ENCODE results near the gene LRRC59. TPM values are rescaled to one million over a fixed set of nuclear protein-coding genes. Genes with fewer than 3 reads are reported as not detected.

LRRC59 gene
- total and polyA plus RNA-seq, 3 donors from 2014 or later: 56.0 to 74.4 (median 62.2) TPM

DNA sequence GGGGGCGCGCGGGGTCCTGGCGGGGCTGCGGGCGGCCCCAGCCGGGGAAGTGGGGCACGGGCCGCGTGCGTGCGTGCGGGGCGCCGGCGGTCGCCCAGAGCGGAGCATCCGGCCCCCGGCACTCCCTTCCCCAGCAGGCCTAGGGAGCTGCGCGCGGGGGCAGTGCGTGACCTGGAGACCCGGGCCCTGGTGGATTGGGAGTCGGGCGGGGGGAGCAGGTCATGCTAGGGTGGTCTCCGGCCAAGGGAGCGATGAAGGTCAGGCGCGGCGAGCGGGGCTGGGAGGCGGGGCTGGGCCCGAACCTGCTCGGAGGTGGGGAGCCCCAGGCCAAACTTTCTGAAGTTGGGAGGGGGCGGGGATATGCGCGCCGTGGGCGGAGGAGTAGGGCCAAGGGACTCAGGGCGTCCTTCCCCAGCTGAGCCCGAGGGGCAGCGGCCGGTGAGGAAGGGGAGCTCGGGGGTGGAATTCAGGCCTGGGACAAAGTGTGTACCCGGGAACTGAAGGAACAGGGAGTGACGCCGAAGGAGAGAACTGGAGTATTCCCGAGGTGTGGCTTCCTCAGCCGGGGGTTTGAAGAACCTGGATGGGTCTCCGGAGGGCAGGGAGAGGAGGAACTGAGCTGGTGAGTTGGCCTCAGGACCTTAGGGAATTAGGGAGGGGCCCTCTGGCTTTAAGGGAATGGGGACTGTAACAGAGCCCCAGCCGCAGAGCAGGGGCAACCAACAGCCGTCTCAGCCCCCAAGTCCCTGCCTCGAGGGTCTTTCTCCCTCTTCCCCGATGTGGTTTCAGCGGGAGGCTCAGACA lies 50.8 kb downstream of the LRRC59 start:
- WGBS, 2 donors: 0% methylated on average over 19 to 57 of the region's 57 CpGs
- H3K4me1 ChIP-seq: peaks cover 17% of the 10 kb centered on the region
- peak overlapping the region in 1 of 2 donors; percentile 56 for H3K27ac ChIP-seq
- intact Hi-C loops (cut with DNase I; ENCODE audit: low total_unique reads): no loop called here
- no peaks in the 10 kb centered on the region for H3K27me3 ChIP-seq
- no peaks in the 10 kb centered on the region for H3K36me3 ChIP-seq (ENCODE audit: low read depth, missing control alignments)
- H3K9me3 ChIP-seq: no peaks in the 10 kb centered on the region
- TF ChIP-seq, protein P1, sequence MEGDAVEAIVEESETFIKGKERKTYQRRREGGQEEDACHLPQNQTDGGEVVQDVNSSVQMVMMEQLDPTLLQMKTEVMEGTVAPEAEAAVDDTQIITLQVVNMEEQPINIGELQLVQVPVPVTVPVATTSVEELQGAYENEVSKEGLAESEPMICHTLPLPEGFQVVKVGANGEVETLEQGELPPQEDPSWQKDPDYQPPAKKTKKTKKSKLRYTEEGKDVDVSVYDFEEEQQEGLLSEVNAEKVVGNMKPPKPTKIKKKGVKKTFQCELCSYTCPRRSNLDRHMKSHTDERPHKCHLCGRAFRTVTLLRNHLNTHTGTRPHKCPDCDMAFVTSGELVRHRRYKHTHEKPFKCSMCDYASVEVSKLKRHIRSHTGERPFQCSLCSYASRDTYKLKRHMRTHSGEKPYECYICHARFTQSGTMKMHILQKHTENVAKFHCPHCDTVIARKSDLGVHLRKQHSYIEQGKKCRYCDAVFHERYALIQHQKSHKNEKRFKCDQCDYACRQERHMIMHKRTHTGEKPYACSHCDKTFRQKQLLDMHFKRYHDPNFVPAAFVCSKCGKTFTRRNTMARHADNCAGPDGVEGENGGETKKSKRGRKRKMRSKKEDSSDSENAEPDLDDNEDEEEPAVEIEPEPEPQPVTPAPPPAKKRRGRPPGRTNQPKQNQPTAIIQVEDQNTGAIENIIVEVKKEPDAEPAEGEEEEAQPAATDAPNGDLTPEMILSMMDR (IDR thresholded peaks at IDR 0.05): peak in 1 of 3 experiments; percentile 6
- TF ChIP-seq POLR2A (IDR thresholded peaks at IDR 0.05): no peak
- peak; percentile 47 for DNase-seq
- peak overlapping the region; percentile 68 to 69 for H3K4me3 ChIP-seq

DNA sequence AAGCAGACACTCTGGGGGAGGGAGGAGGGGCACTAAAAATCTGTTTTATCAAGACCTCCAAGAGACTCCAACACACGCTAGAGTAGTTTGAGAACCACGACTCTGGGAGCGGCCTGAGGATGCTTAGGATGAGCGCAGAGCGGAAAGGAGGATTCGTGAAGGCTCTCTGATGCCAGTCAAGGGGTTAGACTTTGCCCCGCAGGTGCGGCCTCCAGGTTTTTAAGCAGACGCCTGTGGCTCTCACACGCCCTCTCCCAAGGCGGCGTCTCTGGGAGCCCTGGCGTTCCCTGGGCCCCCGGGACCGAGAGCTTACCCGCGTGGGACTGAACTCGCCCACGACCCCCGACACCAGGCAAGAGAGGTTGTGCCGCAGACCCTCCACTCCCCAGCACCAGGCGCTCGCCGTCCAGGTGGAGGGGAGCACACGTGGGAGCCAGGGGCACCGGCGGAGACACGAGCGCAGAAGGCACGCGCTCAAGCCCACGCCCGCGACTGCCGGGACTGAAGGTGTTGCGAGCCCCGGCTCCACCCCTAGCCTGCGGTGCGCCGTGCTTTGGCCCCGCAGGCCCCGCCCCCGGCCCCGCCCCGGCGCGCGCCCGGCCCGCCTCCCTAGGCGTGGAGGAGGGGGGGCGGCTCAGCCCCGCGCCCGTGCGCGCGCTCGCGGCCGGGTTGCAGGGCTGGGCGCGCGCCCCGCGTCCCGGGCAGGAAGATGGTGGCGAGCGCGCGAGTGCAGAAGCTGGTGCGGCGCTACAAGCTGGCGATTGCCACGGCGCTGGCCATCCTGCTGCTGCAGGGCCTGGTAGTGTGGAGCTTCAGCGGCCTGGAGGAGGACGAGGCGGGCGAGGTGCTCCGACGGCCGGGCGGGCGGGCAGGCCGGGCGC lies 51.7 kb downstream of the LRRC59 start, which contains the start of gene XYLT2:
Gene XYLT2, plus strand, starts transcription at position 695 of the 881 bp plus-strand sequence. Its CDS starts 15 bp downstream, at position 710.
- H3K36me3 ChIP-seq (ENCODE audit: low read depth, missing control alignments): no peaks in the 10 kb centered on the region
- H3K27me3 ChIP-seq: no peaks in the 10 kb centered on the region
- H3K4me3 ChIP-seq: peak within 1 kb of the TSS; percentile 68 to 69
- 4 to 5% methylated on average over 6 to 56 of the region's 87 CpGs for WGBS, 2 donors
- intact Hi-C loops (cut with DNase I; ENCODE audit: low total_unique reads): no loop called here
- no peaks in the 10 kb centered on the region for H3K9me3 ChIP-seq
- peak; percentile 93 for DNase-seq
- H3K27ac ChIP-seq: peak within 1 kb of the TSS in 1 of 2 donors; percentile 59
- TF ChIP-seq POLR2A (IDR thresholded peaks at IDR 0.05): no peak
- TF ChIP-seq, protein P1 (IDR thresholded peaks at IDR 0.05): no peak
- H3K4me1 ChIP-seq: peaks cover 17% of the 10 kb centered on the region

DNA sequence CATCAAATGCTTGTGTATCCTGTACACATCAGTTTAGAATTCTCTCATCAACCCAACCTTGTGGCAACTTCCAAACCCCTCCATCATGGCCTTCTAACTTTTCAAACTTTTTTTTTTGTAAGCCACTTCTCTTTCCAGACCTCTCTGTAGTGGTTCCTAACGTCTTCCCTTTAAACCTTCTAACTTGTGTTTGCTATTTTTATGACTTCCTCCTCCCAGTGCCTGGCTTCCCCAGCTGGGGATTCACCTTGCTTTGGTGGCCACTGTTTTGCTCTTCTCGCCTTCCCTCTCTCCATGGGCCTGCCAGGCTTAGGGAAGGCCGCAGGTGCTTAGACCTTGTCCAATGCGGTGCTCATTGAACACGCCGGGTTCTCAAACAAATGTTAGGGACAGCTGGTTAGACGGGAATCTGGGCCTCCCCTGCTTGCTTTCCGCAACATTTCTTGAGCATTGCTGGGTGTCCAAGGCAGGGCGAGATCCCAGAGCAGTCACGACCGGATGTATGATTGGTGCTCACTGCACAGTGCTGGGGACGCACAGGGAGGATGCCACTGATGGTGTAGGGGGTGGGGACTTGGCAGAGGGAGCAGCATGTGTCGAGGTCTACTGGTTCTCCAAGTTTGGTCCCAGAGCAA lies 52.5 kb downstream of the LRRC59 start:
- WGBS, 2 donors: 61 to 63% methylated on average over 10 to 13 of the region's 13 CpGs
- no peak for DNase-seq
- Histone ChIP-seq H3K36me3 (ENCODE audit: low read depth, missing control alignments) (no peaks in the 10 kb centered on the region), H3K27me3 (no peaks in the 10 kb centered on the region), H3K9me3 (no peaks in the 10 kb centered on the region), H3K27ac (no peak overlapping the region), H3K4me1 (peaks cover 17% of the 10 kb centered on the region), H3K4me3 (peak overlapping the region in 1 of 2 donors; percentile 68)
- intact Hi-C loops (cut with DNase I; ENCODE audit: low total_unique reads): no loop called here
- no peak for TF ChIP-seq POLR2A (IDR thresholded peaks at IDR 0.05)
- TF ChIP-seq, protein P1 (IDR thresholded peaks at IDR 0.05): no peak

DNA sequence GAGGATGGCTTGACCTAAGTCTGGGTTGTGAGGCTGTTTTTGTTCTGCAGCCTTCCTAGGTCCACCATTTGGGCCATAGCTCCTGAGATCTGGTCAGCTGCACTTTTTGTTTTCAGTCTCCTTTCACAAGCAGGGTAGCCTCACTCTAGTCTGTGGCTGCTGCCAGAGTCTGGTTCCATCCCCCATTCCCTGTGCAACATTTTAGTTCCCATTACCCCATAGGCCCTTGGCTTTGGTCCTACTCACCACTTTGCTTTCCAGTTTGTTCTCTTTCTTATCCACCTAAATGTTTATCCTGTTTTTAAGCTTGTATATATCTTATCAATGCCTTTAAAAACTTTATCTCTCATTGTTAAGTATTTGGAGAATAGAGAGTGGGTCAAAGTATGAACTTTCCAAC lies 57.9 kb downstream of the LRRC59 start:
- H3K27ac ChIP-seq: no peak overlapping the region
- no peaks in the 10 kb centered on the region for H3K36me3 ChIP-seq (ENCODE audit: low read depth, missing control alignments)
- intact Hi-C loops (cut with DNase I; ENCODE audit: low total_unique reads): no loop called here
- TF ChIP-seq, protein P1 (IDR thresholded peaks at IDR 0.05): no peak
- TF ChIP-seq POLR2A (IDR thresholded peaks at IDR 0.05): no peak
- H3K27me3 ChIP-seq: no peaks in the 10 kb centered on the region
- no peak for DNase-seq
- H3K4me1 ChIP-seq: no peaks in the 10 kb centered on the region
- H3K4me3 ChIP-seq: no peak overlapping the region
- H3K9me3 ChIP-seq: no peaks in the 10 kb centered on the region
